ENCODE measurements around the gene SMU1.

- no peak for TF ChIP-seq CTCF (IDR thresholded peaks at IDR 0.05)
- TF ChIP-seq POLR2A (IDR thresholded peaks at IDR 0.05) = no peak
Measured at GRCh38 chr9:33082538-33083326, 6.3 kb upstream of the SMU1 start.
